ENCODE data around the gene BEND6.
"Not testable (repeated sequence)": the region's sequence is repeated elsewhere in the genome, so short reads cannot be mapped to it uniquely, and the experiment has no call there.

Gene BEND6

DNA sequence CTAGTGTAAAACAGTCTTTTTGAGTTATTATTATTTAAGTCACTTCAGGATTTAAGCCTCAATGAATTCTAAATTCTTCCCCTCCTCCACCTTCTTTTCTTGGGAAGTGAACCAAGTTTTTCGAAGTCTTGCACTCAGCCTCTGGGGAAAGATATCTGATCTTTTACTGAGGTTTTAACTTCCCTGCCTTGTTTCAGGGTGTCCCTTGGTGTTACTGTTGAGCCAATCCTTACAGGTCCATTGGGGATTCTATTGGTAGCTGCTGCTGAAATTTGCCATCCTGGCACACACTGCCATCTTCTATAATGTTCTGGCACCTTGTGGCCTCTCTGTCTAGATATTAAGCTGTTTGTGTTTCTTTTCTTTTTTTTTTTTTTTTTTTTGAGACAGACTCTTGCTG, 31.7 kb downstream of the BEND6 start:
- no peak for DNase-seq

DNA sequence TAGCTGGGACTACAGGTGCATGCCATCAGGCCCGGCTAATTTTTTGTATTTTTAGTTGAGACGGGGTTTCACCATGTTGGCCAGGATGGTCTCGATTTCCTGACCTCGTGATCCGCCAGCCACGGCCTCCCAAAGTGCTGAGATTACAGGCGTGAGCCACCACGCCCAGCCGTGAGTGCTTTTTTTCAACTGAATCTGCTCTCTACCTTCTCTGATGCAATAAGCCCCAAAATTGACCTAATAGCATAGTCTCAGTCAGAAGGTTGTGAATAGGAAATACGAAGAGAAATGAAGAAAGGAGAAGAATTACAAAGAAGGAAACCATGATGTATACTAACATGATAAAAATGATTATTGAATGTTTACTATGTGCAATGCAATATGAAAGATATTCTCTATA, 33.2 kb downstream of the BEND6 start:
- DNase-seq, result no peak

DNA sequence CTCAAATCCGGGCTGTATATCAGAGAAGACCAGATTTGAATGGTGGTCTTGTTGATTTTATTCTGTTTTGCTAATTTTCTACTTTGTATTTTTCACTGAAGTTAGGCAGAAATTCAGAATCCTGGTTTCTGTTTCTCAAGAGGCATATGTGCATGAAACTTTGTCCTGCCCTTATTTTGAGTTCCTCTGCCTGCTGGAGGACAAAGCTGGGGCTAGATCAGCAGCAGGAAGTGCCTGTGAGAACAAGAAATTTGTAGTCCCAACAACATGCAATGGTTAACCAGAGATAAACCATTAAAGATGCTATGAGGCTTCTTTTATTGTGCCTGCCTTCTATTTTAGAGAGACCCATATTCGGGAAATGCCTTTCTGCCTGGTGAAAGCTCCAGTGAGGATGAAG, 37.1 kb downstream of the BEND6 start:
- DNase-seq, result no peak

DNA sequence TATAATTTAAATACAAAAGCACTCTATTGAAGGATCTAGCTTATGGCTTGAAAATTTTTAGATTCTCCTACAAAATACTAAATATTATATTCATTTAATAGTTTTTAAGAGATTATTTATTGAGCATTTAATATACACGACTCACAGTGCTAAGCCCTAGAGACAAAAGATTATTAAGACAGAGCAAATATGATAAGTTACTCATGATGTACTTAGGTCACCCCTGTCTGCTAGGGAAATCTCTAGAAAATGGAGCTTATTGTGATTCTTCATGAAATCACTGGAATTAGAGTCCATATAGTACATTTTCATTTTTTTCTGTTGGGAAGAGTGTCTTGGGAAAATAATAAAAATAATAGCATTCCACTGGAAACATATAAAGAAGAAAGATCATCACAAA, 37.8 kb downstream of the BEND6 start:
- DNase-seq, result no peak

DNA sequence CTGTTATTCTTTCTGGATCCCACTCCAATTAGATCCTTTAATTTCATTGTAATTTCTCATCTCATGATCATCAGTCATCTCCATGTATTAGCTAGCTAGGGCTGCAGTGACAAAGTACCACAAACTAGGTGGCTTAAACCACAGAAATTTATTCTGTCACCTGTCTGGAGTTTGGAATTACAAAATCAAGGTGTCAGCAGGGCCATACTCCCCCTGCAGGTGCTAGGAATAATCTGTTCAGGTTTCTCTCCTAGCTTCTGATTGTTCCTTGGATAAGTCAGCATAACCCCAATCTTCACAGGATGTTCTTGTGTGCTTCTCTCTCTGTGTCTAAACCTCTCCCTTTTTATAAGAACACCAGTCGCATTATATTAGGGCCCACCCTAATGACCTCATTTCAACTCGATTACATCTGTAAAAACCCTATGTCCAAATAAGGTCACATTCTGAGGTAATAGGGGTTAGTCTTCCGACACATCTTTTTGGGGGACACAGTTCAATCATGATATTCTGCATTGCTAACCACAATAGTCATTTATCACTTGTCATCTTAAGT, 40.5 kb downstream of the BEND6 start:
- no peak for DNase-seq

DNA sequence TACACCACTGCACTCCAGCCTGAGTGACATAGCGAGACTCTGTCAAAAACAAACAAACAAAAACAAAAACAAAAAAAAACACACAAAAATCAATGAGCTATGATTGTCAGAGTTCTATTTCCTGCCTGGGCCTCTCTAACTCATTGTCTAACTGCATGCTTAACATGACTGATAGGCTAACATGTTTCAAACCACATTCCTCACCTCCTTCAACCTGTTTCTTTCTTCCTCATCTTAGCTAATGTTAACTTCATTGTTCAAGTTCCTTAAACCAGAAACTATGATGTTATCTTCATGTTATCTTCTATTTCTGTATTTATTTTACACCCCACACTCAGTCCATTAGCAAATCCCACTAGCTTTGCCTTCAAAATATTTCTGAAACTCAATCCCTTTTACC, 41.5 kb downstream of the BEND6 start:
- no peak for DNase-seq

DNA sequence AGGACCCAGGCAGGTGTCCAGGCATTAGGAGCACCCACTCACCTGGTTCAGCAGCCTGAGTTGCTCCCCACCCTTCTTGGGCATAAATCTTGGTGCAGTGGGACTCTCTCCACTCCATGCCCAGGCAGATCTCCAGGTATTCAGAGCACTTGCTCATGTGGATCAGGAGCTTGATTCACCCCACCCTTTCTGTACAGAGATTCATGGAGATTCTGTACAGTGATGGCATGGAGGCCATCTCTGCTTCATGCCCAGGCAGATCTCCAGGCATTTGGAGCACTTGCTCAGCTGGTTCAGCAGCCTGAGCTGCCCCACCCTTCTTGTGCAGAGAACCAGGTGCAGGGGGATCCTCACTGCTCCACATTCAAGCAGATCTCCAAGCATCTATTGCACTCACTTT, 44.1 kb downstream of the BEND6 start:
- DNase-seq, result no peak

DNA sequence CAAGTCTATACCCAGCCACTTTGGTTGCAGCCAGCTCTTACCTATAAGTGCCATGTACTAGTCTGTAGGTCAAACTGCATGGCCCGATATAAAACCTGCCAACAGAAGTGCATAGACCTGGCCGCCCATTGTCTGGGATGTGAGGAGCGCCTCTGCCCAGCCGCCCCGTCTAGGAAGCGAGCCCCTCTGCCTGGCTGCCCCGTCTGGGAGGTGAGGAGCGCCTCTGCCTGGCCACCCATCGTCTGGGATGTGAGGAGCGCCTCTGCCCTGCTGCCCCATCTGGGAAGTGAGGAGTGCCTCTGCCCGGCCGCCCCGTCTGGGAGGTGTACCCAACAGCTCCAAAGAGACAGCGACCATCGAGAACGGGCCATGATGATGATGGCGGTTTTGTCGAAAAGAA, 44.8 kb downstream of the BEND6 start:
- DNase-seq, result not testable (repeated sequence)

DNA sequence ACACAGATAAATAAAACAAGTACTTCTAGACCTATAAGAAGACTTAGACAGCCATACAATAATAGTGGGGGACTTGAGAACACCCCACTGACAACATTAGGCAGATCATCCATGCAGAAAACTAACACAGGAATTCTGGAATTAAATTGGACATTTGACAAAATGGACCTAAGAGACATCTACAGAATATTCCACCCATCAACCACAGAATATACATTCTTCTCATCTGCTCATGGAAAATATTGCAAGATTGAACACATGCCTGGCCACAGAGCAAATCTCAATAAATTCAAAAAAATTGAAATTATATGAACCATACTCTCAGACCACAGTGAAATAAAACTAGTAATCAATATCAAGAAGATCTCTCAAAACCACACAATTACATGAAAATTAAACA, 47.3 kb downstream of the BEND6 start:
- no peak for DNase-seq

DNA sequence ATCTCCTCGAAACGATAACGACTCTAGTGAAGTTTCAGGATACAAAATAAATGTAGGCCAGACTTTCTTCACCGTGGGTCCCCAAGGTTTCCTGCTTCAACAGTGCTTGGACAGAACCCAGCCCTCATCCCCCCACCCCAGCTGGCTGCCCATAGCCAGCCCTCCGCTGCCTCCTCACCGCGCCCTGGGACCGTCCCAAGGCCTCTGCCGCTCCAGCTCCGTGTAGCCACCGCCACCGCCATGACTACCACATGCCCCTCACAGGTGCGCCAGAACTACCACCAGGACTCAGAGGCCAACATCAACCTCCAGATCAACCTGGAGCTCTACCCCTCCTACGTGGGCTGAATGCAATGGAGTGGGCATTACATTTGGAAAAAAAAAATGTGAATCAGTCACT, 49.4 kb downstream of the BEND6 start:
- no peak for DNase-seq

DNA sequence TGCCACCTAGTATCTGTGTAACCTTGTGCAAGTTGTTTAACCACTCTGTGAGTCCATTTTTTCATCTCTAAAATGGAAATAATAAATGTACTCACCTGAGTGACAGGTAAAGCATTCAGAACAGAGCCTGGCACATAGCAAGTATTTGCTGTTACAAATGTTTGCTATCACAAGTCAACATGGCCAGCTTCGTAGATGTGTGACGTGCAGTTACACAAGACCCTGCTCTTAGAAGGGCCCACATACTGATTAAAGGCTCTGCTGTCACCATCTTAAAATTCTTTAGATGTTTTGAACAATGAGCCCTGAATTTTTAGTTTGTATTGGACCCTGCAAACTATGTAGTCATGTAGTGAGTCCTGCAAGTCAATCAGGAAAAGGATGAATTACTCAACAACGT, 51.2 kb downstream of the BEND6 start:
- DNase-seq, result no peak

DNA sequence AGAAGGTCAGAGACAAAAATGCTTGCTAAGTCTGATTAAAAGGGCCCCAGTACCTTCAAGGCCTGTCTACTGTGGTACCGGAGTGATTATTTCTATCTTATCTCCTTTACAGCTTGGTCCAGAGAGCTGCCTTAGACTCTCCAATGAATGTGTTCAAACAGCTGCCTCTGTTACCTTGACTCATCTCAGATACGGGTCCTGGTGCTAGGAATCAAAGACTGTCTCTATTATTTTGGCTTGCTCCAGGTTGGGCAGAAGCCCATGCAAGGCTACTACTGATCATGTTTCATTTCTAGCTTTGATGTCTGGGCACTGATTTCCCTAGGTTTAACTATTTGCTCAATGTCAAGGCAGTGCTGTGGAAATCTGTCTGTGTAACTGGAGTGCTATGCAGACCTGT, 53.2 kb downstream of the BEND6 start:
- not testable (repeated sequence) for DNase-seq

DNA sequence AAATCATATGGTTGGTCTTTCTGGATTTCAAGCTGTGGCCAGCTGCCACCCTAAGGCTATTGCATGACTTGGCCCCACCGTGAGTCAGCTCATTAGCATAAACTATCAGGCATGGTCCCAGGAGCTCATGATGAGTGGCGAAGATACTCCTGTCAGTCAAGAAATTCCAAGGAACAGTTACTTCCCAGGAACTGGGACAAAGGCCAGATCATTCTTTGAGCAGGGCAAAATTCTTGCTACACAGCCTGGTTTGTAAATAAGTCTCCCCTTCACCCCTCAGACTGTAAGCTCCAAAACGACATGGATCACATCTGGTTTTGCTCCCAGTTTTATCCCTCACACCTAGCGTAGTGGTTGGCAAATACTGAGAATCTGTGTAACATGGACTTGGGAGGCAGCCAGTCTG, 58.6 kb downstream of the BEND6 start:
- DNase-seq, result peak; percentile 78

DNA sequence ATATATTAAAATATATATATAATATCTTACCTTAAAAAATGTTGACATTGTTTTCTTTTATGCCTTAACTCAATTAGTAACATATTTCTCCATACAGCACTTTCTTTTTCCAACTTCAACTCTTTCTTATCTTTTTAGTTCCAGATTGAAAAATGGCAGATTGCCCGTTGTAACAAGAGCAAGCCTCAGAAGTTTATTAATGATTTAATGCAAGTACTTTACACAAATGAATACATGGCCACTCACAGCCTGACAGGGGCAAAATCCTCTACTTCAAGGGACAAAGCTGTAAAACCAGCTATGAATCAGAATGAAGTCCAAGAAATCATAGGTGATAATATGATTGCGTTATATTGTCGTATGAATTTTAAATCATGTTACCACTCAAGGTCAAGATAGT, 62.2 kb downstream of the BEND6 start:
- no peak for DNase-seq

DNA sequence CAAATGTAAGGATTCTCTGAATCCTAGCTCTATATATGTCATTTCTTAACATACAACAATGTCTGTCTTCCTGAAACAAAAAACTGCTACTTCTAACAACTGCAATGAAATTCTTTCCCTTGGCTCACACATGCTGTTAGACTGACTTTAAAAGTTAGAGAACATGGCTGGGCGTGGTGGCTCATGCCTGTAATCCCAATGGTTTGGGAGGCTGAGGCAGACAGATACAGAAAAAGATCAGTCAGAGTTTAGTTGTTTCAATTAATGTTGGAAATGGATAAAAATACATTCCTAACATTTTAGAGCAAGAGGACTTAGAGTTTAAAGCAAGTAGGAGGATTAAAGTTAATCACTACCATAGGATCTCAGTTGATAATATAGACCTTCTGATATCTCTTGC, 62.9 kb downstream of the BEND6 start:
- DNase-seq, result no peak

DNA sequence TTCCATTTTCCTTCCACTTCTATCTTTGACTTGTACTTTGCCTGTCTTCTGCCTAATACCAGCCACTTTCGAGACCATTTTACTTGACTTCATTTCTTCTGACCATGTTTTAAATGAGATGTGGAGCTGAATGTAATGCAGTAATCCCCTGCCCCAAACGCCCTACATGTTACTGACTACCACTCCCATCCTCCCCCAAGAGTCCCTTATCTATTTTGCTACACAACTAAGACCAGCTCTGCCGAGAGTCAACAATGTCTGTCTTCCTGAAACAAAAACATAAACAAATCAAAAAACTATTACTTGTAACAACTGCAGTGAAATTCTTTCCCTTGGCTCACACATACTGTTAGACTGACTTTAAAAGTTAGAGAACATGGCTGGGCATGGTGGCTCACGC, 64.5 kb downstream of the BEND6 start:
- no peak for DNase-seq

DNA sequence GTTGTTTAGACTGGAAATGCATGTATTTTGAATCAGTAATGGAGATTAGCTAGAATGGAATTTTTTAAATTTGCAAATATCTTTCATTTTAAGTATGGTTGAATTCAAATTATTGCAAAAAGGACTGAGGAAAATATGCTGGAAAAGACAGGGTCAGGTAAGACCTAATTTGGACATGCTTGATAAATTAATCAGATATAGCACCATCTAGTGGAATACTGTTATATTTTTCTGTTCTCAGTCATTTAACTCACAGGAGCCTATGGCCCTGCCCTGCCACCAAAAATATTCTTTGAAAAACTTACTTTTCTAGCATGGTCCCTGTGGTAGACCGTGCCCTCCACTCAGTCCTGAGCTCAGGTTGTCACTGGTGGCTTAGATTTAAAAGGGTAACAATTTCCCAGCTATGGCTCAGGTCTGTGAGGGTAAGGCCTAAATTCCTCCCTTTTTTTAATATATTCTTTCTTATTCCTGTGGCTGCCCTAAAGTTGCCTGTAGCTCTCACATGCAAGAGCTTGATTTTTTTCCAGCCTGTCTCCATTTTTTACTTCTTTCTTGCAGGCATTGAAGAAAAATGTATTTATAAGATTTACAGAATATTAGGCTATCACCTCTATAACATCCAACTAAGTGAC, 66.3 kb downstream of the BEND6 start:
- DNase-seq, result peak; percentile 50

DNA sequence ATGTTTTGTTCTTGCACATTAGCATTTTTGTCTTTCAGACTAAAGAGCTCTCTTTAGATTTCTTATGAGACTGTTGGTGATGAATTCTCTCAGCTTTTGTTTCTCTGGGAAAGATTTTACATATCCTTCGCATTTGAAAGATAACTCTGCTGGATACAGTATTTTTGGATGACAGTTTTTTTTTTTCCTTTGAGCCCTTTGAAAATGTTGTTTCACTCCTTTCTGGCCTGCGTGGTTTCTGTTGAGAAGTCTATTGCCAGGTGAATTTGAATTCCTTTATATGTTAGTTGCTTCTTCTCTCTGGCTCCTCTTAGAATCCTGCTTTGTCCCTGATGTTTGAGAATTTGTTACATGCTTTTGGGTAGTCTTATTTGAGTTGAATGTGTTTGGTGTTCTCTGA, 69.4 kb downstream of the BEND6 start:
- DNase-seq, result no peak

DNA sequence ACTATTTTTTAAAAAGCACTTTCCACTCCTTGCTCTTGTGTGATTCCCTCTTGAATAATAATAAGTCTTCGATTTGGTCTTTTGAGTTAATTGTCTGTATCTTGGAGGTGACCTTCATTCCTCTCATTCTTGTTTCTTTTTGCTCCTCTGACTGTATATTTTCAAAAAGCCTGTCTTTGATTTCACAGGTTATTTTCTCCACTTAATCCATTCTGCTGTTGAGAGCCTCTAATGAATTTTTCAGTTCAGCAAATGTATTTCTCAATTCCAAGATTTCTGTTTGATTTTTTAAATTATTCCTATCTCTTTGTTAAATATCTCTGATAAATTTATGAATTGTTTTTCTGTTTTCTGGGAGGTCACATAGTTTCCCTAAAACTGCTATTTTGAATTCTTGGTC, 69.9 kb downstream of the BEND6 start:
- DNase-seq, result no peak

DNA sequence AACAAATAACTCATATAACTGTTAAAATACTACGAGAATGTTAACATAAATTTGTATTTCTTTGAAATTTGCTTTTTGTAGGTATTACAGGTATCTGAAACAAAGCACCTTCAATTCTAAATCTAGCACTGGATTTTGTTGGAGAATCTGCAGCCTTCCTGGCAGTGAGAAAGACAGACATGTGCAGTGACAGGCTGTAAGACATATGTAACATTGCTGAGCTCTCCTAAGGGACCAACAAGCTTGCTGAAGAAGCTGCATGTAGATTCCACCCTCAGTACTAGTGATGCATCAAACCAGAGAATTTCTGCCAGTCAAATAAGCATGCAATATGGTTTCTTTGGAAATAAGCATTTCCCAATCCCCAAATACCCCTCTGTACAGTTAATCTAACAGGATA, 71.1 kb downstream of the BEND6 start:
- DNase-seq, result no peak

DNA sequence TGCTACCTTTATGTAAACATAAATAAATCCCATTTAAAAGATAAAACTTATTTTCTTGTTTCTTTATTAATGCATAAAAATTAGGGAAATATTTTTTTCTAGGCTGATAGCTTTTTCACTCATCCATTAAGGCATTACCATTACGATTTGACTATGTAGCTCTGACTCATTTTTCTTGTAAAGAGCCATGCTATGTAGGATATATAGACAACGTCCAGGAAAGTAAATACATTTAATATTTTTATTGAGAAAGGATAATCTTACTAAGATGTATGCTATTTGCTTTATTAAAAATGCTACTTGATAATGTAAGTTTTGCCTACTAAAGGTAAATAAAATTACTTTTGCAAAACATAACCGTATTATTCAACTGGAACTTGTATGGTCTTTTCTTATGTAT, 72.4 kb downstream of the BEND6 start:
- no peak for DNase-seq

DNA sequence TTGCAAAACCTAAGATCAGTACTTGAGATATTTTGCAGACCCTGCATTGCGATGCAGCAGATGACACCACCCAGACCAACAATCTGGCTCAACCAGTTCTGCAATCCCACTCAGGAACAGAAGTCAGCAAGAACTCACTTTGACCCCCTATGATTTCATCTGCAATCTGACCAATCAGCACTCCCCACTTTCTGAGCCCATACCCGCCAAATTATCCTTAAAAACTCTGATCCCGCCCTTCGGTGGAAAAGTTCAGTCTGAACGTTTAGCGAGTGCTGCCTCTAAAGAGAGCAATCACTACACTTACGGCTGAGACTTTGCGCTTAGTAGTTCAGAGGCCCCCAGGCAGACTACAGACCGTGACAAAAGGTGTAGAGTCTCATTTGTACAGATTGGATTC, 74.3 kb downstream of the BEND6 start:
- DNase-seq, result no peak

DNA sequence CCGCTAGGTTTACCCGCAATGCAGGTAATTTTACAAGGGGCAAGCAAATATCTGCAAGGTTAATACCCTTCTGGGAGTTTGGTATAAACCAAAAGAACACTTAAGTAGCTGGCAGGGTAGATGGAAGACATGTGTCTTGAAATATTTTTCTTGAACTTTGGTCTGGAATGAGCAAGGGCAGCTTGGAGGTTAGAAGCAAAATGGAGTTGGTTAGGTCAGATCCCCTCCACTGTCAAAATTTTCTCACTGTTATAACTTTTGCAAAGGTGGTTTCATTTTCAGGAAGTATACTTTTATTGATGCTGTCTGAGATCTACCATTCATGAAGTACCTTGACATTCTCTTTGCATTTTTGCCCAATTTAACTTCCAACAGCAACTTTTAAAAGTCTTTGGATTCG, 78.3 kb downstream of the BEND6 start:
- no peak for DNase-seq

DNA sequence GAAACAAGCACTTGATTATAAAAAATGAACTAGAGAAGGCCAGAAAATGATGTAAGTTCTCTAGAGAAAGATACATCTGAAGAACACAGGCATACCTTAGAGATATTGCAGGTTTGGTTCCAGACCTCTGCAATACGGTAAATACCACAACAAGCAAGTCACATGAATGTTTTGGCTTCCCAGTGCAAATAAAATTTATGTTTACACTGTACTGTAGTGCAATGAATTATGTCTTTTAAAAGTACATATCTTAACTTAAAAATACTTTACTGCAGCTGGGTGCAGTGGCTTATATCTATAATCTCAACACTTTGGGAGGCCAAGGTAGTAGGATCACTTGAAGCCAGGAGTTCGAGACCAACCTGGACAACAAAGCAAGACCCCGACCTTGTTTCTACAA, 80.6 kb downstream of the BEND6 start:
- DNase-seq, result no peak

DNA sequence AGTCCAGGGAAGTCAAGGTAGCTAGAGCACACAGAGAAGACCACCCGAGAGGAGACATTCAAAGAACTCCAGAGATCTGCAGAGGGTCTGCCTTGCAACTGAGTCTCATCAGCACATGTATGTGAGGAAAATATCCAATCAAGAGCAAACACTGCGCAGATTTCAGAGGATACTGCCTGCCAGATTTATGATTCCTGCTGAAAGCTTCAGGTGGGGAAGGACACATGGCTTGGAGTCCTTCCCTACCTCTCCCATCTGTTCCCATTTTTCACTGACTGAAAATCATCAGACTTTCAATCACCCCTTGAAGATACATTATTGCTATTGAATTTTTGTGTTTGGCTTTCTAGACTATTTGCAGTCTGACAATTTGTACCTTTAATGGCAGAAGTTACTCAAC, 84.0 kb downstream of the BEND6 start:
- DNase-seq, result no peak

Data from fibroblast of skin of back (primary cell).